WI38 (cell line): ENCODE results near the gene TCIRG1.

ENCODE experiments used
- H3K4me3 ChIP-seq: 2 replicates; pipeline ENCODE4 v1.5.1; 2011; ENCODE audit warnings: low read depth, mild to moderate bottlenecking, control low read depth, low read length
- TF ChIP-seq, protein P1 (sequence below): IDR thresholded peaks from 2 replicates; pipeline ENCODE4 v1.5.1; 2012; ENCODE audit warnings: low read depth, mild to moderate bottlenecking, control low read depth, low read length

Gene TCIRG1

DNA sequence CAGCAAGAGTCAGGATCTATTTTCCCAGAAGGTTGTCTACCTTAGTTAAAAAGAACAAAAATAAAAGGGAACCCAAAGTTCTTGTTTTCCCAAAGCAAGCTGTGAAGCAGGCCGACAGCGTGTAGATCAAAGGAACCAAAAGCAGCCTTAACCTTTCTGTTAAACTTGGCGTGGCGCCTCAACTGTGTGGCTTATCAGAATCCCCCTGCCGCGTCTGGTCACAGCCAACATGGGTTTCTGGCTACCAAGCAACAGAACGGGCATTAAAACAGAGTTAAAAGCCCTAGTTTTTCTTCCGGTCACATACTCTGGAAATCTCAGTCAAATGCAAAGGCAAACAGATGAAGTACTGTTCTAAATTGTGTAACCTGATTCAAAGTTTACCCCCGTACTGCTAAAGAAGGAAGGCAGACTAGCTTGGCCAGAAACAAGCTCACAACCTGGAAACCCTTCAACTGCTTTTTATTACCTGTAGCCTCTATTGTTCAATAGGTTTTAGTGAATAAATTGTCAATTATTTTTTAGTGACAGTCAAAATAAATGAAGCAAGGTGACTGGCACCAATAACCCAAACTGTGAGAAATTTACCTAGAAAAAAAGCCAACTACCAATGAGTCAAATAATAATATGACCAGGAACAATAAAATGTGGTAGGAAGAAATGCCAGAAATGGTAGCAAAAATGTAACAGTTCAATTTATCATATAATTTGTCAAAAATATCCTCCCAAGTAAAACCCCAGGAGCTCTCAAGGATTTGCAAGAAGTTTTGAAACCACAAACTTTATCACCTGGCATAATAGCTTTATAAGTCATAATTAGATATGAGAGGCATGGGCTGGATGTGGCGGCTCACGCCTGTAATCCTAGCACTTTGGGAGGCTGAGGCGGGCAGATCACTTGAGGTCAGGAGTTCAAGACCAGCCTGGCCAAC, 60.9 kb downstream of the TCIRG1 start:
- TF ChIP-seq, protein P1, sequence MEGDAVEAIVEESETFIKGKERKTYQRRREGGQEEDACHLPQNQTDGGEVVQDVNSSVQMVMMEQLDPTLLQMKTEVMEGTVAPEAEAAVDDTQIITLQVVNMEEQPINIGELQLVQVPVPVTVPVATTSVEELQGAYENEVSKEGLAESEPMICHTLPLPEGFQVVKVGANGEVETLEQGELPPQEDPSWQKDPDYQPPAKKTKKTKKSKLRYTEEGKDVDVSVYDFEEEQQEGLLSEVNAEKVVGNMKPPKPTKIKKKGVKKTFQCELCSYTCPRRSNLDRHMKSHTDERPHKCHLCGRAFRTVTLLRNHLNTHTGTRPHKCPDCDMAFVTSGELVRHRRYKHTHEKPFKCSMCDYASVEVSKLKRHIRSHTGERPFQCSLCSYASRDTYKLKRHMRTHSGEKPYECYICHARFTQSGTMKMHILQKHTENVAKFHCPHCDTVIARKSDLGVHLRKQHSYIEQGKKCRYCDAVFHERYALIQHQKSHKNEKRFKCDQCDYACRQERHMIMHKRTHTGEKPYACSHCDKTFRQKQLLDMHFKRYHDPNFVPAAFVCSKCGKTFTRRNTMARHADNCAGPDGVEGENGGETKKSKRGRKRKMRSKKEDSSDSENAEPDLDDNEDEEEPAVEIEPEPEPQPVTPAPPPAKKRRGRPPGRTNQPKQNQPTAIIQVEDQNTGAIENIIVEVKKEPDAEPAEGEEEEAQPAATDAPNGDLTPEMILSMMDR = no peak
- no peak overlapping the region for H3K4me3 ChIP-seq
